BE2C (cell line): ENCODE results near the gene SCAF4.

Source experiments
- DNase-seq: peaks from one replicate; pipeline ENCODE4 v3.0.0-alpha.2; 2020
- H3K27me3 ChIP-seq: fragments of 250-450 bp; sonication (Bioruptor Pico); 2 replicates; pipeline ENCODE4 v1.5.1; 2020; ENCODE audit warnings: mild to moderate bottlenecking
- H3K36me3 ChIP-seq: fragments of 250-450 bp; sonication (Bioruptor Pico); 2 replicates; pipeline ENCODE4 v1.5.1; 2020; ENCODE audit warnings: mild to moderate bottlenecking
- H3K4me1 ChIP-seq: fragments of 250-450 bp; sonication (Bioruptor Pico); 2 replicates; pipeline ENCODE4 v1.5.1; 2020
- H3K4me3 ChIP-seq: 2 replicates; pipeline ENCODE4 v1.5.1; 2011; ENCODE audit warnings: low read depth, low read length
- H3K9me3 ChIP-seq: fragments of 250-450 bp; sonication (Bioruptor Pico); 2 replicates; pipeline ENCODE4 v1.5.1; 2020
- TF ChIP-seq, protein P1 (sequence below): IDR thresholded peaks from 2 replicates; pipeline ENCODE4 v1.5.1; 2012; ENCODE audit warnings: mild to moderate bottlenecking, low read depth, low read length

Gene SCAF4

DNA sequence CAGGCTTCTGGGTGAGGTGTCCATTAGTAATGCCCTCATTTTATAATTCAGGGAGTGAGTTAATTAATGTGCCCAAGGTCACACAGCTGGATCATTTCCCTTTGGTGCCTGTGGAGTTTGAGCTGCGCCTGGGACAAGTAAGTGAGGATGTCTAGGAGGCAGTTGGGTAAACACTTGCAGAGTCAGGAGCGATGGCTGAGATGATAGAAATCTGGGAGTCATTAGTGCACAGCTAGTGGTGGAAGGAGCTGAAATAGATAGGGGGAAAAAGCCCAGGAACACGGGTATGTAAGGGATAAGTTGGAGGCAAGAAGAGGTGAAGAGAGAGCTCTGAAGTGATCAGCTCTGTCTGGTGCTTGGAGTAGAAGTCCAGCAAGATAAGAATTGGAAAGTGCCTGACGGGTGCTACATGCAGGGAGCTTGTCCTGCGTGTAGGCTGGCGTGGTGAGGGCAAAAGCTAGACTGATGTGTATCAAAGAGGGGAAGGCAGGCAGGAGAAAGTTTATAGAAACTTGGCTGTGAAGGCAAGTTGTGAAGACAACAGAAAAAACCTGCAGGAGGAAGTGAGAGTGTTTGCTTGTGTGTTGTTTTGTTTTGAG is 1.7 kb upstream of the SCAF4 start:
- no peak overlapping the region for H3K4me3 ChIP-seq
- H3K27me3 ChIP-seq, result no peaks in the 10 kb centered on the region
- peaks cover 15% of the 10 kb centered on the region for H3K4me1 ChIP-seq
- TF ChIP-seq, protein P1, sequence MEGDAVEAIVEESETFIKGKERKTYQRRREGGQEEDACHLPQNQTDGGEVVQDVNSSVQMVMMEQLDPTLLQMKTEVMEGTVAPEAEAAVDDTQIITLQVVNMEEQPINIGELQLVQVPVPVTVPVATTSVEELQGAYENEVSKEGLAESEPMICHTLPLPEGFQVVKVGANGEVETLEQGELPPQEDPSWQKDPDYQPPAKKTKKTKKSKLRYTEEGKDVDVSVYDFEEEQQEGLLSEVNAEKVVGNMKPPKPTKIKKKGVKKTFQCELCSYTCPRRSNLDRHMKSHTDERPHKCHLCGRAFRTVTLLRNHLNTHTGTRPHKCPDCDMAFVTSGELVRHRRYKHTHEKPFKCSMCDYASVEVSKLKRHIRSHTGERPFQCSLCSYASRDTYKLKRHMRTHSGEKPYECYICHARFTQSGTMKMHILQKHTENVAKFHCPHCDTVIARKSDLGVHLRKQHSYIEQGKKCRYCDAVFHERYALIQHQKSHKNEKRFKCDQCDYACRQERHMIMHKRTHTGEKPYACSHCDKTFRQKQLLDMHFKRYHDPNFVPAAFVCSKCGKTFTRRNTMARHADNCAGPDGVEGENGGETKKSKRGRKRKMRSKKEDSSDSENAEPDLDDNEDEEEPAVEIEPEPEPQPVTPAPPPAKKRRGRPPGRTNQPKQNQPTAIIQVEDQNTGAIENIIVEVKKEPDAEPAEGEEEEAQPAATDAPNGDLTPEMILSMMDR, result no peak
- H3K36me3 ChIP-seq, result peaks cover 7% of the 10 kb centered on the region; the same call in 1 of the 2 replicates
- no peak for DNase-seq
- H3K9me3 ChIP-seq, result no peaks in the 10 kb centered on the region

DNA sequence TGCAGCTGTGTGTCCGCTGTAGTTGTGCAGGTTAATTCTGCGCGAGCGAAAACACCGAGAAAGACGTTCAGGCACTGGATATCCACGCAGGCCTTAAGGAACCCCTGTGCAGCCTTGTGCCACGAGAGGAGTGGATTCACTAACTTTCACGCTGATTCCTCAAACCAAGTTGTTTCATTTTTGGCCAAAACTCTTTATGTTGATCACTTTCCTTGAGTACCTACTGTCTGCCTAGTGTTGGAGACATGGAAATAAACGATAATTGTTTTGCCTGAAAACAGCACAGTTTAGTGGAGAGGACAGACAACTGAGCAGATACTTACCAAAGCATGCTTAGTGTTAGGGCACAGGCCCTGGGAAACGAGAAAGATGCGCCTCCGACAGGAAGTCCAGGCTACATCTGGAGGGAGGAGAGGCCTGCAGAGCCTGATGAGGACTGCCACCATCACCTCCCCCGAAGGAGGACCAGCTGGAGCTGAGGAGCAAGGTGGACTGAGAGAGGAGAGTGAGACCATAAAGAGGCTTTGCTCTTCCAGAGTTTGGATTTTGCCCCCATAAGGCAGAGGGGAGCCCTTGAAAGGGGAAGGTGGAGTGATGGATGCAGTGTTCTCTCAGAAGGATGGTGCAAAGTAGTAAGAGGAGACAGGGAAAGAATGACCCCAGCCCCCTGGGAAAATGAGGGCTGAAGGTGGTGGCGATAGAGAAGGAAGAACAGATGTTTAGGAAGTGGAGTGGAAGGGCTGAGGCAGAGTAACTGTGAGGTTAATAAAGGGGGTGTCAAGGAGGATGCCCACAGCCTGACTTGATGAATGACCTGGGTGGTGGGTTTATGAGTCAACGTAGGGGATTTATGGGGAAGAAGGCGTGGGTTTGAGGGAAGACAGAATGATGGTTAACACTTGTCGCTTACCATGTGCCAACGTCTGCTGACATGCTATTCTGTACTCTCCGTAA is 956 bp upstream of the SCAF4 start:
- Histone ChIP-seq H3K36me3 (peaks cover 7% of the 10 kb centered on the region; the same call in 1 of the 2 replicates), H3K4me1 (peaks cover 15% of the 10 kb centered on the region), H3K9me3 (no peaks in the 10 kb centered on the region), H3K4me3 (peak overlapping the region; percentile 69), H3K27me3 (no peaks in the 10 kb centered on the region)
- TF ChIP-seq, protein P1, result no peak
- peak; percentile 44 for DNase-seq

DNA sequence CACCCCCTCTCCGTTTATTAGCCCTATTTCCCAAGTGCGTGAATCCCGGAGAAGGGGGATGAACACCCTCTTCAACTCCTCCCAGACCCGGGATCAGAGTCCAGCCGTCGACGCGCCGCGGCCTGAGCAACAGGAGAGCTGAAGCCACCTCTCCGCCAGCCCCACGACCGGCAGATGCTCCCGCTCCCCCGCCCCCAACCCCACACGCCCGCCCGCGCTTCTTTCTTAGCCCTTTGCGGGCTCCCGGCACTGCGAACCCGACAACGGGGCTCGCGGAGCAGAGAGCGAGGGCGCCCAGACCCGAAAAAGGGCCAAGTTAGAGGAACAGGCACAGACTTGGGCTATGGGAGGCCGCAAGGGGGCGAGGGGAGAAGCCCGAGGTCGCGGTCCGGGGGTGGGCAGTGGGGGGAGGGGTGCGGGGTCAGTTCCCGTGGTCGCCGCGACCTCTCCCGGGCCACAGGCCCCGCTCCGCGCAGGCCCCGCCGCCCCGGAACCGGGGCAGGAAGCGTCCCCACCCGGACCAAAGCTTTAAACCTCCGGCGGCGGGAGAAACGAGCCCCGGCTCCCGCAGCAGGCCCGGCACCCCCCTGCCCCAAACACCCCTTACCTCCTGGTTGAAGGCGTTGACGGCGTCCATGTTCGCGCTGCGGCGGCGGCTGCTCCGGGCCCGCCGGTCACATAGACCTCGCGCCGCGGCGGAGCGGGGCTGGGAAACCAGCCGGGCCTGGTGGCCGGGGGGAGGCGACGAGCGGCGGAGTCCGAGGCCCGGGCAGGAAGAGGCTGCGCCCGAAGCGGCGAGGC is 662 bp downstream of the SCAF4 start:
- Histone ChIP-seq H3K36me3 (peaks cover 15% of the 10 kb centered on the region), H3K4me3 (peak overlapping the region; percentile 96), H3K9me3 (no peaks in the 10 kb centered on the region), H3K4me1 (peaks cover 15% of the 10 kb centered on the region), H3K27me3 (no peaks in the 10 kb centered on the region)
- DNase-seq, result peak; percentile 64
- TF ChIP-seq, protein P1, result 0 out of 2 replicates have a peak, but pooled peaks have one; percentile 12

DNA sequence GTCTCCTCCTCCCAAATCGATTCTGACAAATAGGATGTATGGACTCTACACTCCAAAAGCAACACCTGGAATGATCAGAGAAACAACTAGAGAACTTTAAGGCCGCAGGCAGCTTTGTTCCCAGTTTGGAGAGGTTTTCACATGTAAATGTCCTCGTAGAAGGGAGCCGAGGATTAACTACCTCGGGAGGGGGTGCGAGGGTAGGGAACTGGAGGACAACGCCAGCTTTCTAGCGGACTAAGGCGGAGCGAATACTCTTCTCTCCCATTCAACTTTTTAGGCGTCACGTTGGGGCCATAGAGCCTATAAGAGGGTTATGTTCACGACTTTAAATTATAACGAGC is 1.2 kb downstream of the SCAF4 start:
- Histone ChIP-seq H3K4me1 (peaks cover 15% of the 10 kb centered on the region), H3K9me3 (no peaks in the 10 kb centered on the region), H3K4me3 (peak overlapping the region; percentile 96), H3K27me3 (no peaks in the 10 kb centered on the region), H3K36me3 (peaks cover 16% of the 10 kb centered on the region)
- TF ChIP-seq, protein P1, result no peak
- DNase-seq, result no peak

DNA sequence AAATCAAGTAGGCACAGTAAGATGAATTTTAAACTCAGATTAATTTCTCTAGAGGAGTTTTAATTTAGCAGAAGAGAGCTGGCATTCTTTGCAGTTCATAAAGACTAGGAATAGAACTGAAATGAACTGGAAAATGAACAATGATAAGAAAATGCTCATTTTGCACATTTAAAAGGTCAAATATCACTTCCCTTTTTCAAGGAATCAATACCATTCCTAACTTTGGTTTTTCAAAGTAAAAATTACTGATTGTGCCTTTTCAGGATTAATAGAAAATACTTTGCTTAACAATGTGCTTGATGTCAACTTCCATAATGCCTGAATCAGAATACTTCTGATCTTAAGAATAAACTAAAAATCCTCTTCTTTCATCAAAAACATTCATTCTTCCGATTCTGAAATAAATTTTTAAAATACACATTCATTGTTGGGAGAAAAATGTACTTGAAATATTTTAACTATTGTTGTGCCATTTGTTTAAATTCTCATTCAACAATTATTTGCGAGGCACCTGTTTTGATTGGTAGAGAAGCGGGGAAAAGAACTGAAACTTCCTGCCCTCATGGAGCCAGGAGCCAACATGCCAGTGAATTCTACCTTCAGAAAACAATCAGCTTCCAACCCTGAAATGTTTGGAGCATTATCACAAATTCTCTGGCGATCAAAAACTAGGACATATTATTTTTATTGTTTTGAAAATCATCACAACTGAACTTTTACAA is 2.1 kb downstream of the SCAF4 start:
- H3K4me1 ChIP-seq, result peaks cover 15% of the 10 kb centered on the region
- H3K4me3 ChIP-seq, result peak overlapping the region; percentile 96
- TF ChIP-seq, protein P1, result no peak
- H3K27me3 ChIP-seq, result no peaks in the 10 kb centered on the region
- no peaks in the 10 kb centered on the region for H3K9me3 ChIP-seq
- peaks cover 16% of the 10 kb centered on the region for H3K36me3 ChIP-seq
- DNase-seq, result no peak
